ENCODE results near the gene DLG2.

DNA sequence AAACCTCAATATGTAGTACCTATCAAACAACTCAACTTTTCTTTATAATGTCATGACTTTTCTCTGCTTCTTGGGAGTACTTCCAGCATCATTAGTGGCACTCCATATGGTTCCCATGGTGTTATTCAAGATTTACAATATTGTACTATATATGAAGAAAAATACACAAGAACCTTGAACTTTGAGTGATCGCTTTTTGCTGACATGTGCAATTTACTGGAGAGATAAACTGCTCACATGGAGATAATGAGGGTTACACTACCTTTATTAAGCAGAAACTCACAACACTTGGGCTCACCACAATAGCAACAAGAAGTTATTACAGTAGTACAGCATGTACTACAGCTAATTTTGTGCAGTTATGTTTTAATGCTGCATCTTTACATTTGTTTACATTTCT, 388.2 kb downstream of the DLG2 start:
- TF ChIP-seq, protein P1, sequence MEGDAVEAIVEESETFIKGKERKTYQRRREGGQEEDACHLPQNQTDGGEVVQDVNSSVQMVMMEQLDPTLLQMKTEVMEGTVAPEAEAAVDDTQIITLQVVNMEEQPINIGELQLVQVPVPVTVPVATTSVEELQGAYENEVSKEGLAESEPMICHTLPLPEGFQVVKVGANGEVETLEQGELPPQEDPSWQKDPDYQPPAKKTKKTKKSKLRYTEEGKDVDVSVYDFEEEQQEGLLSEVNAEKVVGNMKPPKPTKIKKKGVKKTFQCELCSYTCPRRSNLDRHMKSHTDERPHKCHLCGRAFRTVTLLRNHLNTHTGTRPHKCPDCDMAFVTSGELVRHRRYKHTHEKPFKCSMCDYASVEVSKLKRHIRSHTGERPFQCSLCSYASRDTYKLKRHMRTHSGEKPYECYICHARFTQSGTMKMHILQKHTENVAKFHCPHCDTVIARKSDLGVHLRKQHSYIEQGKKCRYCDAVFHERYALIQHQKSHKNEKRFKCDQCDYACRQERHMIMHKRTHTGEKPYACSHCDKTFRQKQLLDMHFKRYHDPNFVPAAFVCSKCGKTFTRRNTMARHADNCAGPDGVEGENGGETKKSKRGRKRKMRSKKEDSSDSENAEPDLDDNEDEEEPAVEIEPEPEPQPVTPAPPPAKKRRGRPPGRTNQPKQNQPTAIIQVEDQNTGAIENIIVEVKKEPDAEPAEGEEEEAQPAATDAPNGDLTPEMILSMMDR (IDR thresholded peaks at IDR 0.05), result no peak
- TF ChIP-seq ZFX (IDR thresholded peaks at IDR 0.05; ENCODE audit: borderline replicate concordance), result no peak

Data from 22Rv1 (cell line).